Measurements from ENCODE around the gene FBXO3. TPM values are rescaled to one million over a fixed set of nuclear protein-coding genes. Genes with fewer than 3 reads are reported as not detected.
A peak's percentile ranks its signal among the peaks of the same experiment; 100 is the strongest.

FBXO3 gene
- total RNA-seq, 1 donor from 2014 or later: 61.0 TPM

- H4K20me1 ChIP-seq (ENCODE audit: low read depth): peaks cover under 1% of the 10 kb centered on the region
- peak overlapping the region; percentile 51 for H3K4me3 Mint-ChIP-seq
- peaks cover 20% of the 10 kb centered on the region for H3K27me3 ChIP-seq
- H3K9ac ChIP-seq: no peak overlapping the region
- H3K27ac ChIP-seq: no peak overlapping the region
- H3K27ac Mint-ChIP-seq: no peak overlapping the region
- peaks cover 32% of the 10 kb centered on the region for H3K4me1 ChIP-seq
- H3K79me2 ChIP-seq (ENCODE audit: low read depth): no peaks in the 10 kb centered on the region
- no peaks in the 10 kb centered on the region for H3K36me3 ChIP-seq
- TF ChIP-seq EZH2phosphoT487 (IDR thresholded peaks at IDR 0.05) (no peak), CTCF (IDR thresholded peaks at IDR 0.05) (no peak), EZH2 (IDR thresholded peaks at IDR 0.05) (no peak)
- H3F3A ChIP-seq (ENCODE audit: low read depth): peaks cover 18% of the 10 kb centered on the region
- H3K4me1 Mint-ChIP-seq: peaks cover 25% of the 10 kb centered on the region
- no peak overlapping the region for H3K4me3 ChIP-seq
- H3K27me3 Mint-ChIP-seq (ENCODE audit: insufficient read depth, low read depth): peaks cover 3% of the 10 kb centered on the region
- H3K9me3 Mint-ChIP-seq: no peaks in the 10 kb centered on the region
- peak overlapping the region; percentile 65 for H3K4me2 ChIP-seq
- peak; percentile 33 for DNase-seq (ENCODE audit: low spot score)
- no peaks in the 10 kb centered on the region for H3K9me3 ChIP-seq (ENCODE audit: low read depth)
- no peaks in the 10 kb centered on the region for H3K36me3 Mint-ChIP-seq
- H2AFZ ChIP-seq (replicated peaks): peak overlapping the region; percentile 81
Measured at GRCh38 chr11:33778675-33779074, 4.4 kb upstream of the FBXO3 start.

- Histone ChIP-seq H3K9ac (no peak overlapping the region), H2AFZ (replicated peaks) (peak overlapping the region; percentile 81), H3K4me1 (peaks cover 36% of the 10 kb centered on the region), H4K20me1 (ENCODE audit: low read depth) (peaks cover 8% of the 10 kb centered on the region), H3K79me2 (ENCODE audit: low read depth) (peaks cover 6% of the 10 kb centered on the region), H3K4me2 (peak overlapping the region; percentile 65), H3K4me3 (no peak overlapping the region), H3K9me3 (ENCODE audit: low read depth) (no peaks in the 10 kb centered on the region), H3K27me3 (peaks cover 26% of the 10 kb centered on the region), H3F3A (ENCODE audit: low read depth) (peaks cover 18% of the 10 kb centered on the region), H3K36me3 (no peaks in the 10 kb centered on the region), H3K27ac (no peak overlapping the region)
- H3K4me3 Mint-ChIP-seq: no peak overlapping the region
- TF ChIP-seq EZH2phosphoT487 (IDR thresholded peaks at IDR 0.05) (no peak), CTCF (IDR thresholded peaks at IDR 0.05) (no peak), EZH2 (IDR thresholded peaks at IDR 0.05) (no peak)
- H3K9me3 Mint-ChIP-seq: no peaks in the 10 kb centered on the region
- peaks cover 3% of the 10 kb centered on the region for H3K27me3 Mint-ChIP-seq (ENCODE audit: insufficient read depth, low read depth)
- H3K27ac Mint-ChIP-seq: no peak overlapping the region
- H3K36me3 Mint-ChIP-seq: no peaks in the 10 kb centered on the region
- H3K4me1 Mint-ChIP-seq: peaks cover 28% of the 10 kb centered on the region
- DNase-seq (ENCODE audit: low spot score): no peak
Measured at GRCh38 chr11:33777906-33778305, 3.6 kb upstream of the FBXO3 start.

- H4K20me1 ChIP-seq (ENCODE audit: low read depth): peaks cover 18% of the 10 kb centered on the region
- no peak overlapping the region for H2AFZ ChIP-seq (replicated peaks)
- Mint-ChIP-seq H3K36me3 (no peaks in the 10 kb centered on the region), H3K4me1 (peaks cover 35% of the 10 kb centered on the region), H3K27ac (no peak overlapping the region), H3K4me3 (peak overlapping the region; percentile 97), H3K27me3 (ENCODE audit: insufficient read depth, low read depth) (peaks cover 3% of the 10 kb centered on the region), H3K9me3 (no peaks in the 10 kb centered on the region)
- peaks cover 33% of the 10 kb centered on the region for H3K27me3 ChIP-seq
- DNase-seq (ENCODE audit: low spot score): no peak
- H3K27ac ChIP-seq: no peak overlapping the region
- no peaks in the 10 kb centered on the region for H3K36me3 ChIP-seq
- no peak overlapping the region for H3K9ac ChIP-seq
- H3K4me2 ChIP-seq: no peak overlapping the region
- peaks cover 36% of the 10 kb centered on the region for H3K4me1 ChIP-seq
- TF ChIP-seq CTCF (IDR thresholded peaks at IDR 0.05) (no peak), EZH2phosphoT487 (IDR thresholded peaks at IDR 0.05) (no peak), EZH2 (IDR thresholded peaks at IDR 0.05) (no peak)
- H3K9me3 ChIP-seq (ENCODE audit: low read depth): no peaks in the 10 kb centered on the region
- peaks cover 20% of the 10 kb centered on the region for H3K79me2 ChIP-seq (ENCODE audit: low read depth)
- peaks cover 18% of the 10 kb centered on the region for H3F3A ChIP-seq (ENCODE audit: low read depth)
- H3K4me3 ChIP-seq: no peak overlapping the region
Measured at GRCh38 chr11:33775832-33776470, 1.6 kb upstream of the FBXO3 start.
